GM12872 (cell line): Measurements from ENCODE around the gene TTC27.

Source experiments
- TF ChIP-seq, protein P1 (sequence below): IDR thresholded peaks from 3 replicates; pipeline ENCODE4 v1.5.1; 2011; ENCODE audit warnings: low read depth, mild to moderate bottlenecking, low read length, moderate library complexity; ENCODE audit not compliant: insufficient read depth

TTC27 gene

DNA sequence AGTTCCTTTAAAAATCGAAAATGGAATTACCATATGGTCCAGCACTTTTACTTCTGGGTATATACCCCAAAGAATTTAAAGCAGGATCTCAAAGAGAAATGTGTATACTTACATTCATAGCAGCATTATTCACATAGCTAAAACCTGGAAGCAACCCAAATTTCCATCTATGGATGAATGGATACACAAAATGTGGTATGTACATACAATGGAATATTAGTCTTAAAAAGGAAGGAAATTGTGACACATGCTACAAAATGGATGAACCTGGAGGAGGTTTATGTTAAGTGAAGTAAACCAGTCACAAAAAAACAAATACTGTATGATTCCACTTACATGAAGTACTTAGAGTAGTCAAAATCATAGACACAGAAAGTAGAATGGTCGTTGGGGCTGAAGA is 171.0 kb downstream of the TTC27 start:
- TF ChIP-seq, protein P1, sequence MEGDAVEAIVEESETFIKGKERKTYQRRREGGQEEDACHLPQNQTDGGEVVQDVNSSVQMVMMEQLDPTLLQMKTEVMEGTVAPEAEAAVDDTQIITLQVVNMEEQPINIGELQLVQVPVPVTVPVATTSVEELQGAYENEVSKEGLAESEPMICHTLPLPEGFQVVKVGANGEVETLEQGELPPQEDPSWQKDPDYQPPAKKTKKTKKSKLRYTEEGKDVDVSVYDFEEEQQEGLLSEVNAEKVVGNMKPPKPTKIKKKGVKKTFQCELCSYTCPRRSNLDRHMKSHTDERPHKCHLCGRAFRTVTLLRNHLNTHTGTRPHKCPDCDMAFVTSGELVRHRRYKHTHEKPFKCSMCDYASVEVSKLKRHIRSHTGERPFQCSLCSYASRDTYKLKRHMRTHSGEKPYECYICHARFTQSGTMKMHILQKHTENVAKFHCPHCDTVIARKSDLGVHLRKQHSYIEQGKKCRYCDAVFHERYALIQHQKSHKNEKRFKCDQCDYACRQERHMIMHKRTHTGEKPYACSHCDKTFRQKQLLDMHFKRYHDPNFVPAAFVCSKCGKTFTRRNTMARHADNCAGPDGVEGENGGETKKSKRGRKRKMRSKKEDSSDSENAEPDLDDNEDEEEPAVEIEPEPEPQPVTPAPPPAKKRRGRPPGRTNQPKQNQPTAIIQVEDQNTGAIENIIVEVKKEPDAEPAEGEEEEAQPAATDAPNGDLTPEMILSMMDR, result no peak

DNA sequence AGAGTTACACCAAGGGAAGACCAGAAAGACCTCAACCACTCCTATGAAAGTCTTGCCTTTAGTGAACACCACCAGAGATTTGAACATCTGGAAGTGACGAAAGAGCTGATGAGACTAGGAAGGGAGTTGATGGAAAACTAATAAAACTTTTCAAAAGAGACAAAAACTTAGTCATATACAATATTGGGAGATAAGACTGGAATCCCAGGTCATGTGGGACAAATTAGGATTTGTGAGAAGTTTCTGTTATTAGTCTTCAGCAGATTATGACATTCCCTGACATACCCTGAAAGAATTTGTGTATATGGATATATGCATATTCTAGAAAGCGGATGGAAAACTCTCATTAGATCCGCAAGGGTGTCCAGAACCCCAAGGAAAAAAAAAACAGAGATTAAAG is 173.9 kb downstream of the TTC27 start:
- TF ChIP-seq, protein P1, result no peak

DNA sequence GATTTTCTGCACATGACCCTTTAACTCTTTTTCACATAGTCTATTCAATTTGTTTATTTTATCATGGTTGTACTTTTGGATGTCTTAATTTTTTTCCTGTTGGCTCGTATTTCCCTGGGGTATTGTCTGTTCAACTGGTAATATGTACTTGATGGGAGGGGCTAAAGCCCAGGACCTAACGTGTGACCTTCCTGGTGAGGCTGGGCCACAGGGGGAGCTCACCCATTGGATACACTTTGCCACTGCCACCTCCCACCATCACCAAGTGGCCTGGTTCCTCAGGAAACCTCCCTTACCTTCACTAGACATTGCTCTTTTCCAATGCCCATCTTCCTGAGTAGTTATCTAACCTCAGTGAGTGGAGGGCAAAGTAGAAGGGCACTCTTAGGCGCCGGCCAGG is 175.0 kb downstream of the TTC27 start:
- TF ChIP-seq, protein P1, result no peak

DNA sequence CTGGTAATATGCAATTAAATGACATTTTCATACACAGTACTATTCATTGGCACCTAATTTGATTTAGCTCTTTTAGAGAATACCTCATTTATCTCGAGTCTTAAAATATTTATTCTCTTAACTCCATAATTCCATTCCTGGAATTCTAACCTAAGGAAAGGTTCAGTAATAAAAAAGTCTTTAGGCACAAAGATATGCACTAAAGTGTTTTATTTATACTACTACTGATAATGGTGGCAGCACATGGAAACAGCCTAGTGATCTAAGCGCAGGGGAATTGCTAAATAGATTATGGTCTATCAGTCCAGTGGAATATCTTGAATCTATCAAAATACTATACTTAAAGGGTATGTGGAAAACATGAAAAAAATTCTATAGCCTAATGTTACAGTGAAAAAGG is 176.4 kb downstream of the TTC27 start:
- TF ChIP-seq, protein P1, result no peak

DNA sequence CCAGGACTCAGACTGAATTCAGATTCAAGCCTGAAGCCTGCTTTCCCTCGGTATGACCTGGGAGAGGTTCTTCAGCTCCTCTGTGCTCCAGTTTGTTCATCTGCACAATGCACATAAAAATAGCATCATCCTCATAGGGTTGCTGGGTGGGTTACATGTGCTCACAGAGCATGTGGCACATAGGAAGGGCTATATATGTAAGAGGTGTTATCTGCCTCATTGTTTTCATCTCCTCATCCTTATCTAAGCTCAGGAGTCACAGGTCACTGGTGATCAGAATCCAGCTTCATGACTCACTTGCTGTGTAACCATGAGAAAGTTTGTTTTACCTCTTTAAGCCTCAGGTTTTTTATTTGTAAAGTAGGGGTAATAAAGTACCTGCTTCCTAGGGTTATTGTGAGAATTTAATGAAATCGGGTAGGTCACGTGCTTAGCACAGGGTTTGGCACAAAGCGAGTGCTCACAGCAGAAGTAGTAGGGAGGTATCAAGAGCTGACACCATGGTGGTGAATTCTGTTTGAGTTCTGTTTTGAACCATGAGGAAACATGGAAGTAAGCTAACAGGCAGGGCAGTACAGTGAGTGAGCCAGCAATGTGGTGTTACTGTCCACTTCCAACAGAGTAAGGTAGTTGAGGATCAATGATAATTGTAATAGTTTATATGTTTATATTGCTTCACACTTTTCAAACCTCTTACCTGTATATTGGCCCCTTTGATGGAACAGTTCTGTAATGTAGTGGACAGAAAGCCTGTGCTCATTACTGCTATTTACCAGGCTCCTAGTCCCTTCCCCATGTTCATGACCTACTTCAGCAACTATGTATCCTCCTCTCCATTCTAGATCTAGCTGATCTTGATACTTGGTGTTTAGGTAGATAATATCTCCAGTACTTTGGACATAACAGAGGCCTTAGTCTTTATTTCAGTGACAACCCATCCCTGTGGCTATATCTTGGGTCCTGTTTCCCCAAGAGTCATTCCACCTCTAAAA is 177.6 kb downstream of the TTC27 start:
- TF ChIP-seq, protein P1, result no peak

DNA sequence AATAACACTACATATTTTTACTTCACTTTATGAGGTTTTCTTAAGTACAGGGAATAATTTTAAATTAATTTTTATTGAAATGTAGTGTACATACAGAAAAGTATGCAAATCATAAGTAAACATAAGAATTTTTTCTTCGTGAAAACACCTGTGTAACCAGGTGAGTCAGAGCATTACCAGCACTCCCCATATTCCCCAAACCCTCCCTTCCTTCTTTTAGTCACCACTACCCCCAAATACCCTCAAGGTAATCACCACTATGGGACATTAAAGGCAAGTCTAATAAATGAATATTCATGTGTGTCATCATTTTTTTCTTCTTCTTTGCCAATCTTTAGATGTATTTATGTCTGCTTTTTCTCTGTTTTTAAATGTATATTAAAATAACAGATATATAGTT is 179.0 kb downstream of the TTC27 start:
- TF ChIP-seq, protein P1, result no peak

DNA sequence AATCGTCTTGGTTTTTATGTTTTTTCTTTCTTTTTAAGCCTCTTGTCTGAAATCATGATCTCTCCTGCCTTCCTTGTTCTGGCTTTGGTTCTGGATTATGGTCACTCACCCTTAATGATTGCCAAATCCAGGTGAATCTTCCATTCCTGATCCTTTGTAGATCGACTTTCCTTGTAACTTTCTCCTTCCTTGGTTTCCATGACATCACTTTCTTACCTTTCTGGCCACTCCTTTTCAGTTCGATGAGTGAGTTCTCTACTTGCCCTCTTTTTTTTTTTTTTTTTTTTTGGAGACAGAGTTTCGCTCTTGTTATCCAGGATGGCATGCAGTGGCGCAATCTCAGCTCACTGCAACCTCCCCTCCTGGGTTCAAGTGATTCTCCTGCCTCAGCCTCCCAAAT is 179.8 kb downstream of the TTC27 start:
- TF ChIP-seq, protein P1, result no peak
